Neural cell (in vitro differentiated cells): ENCODE measurements around the gene COL1A1. TPM values are rescaled to one million over a fixed set of nuclear protein-coding genes. Genes with fewer than 3 reads are reported as not detected.

Experiments
- H2AFZ ChIP-seq: fragments of 200-600, 300-800 bp; sonication (generic), shearing (Covaris generic); 2 replicates; pipeline ENCODE4 v1.6.0; 2014; ENCODE audit warnings: low read depth, mild to moderate bottlenecking, antibody characterized with exemption, low read length, moderate library complexity
- H3F3A ChIP-seq: fragments of 200-600 bp; shearing (Covaris generic); 2 replicates; pipeline ENCODE4 v1.6.1; 2016; ENCODE audit warnings: mild to moderate bottlenecking, moderate library complexity, mixed read lengths, antibody characterized with exemption, low read length; ENCODE audit not compliant: insufficient read depth, poor library complexity, severe bottlenecking
- H3K27ac ChIP-seq: fragments of 200-600, 300-800 bp; sonication (generic), shearing (Covaris generic); 2 replicates; pipeline ENCODE4 v1.5.1; 2014; ENCODE audit warnings: mild to moderate bottlenecking, low read length, moderate library complexity
- H3K27me3 ChIP-seq: fragments of 300-800, 200-600 bp; sonication (generic), shearing (Covaris generic); 2 replicates; pipeline ENCODE4 v1.6.0; 2014; ENCODE audit warnings: mild to moderate bottlenecking, low read depth, low read length, moderate library complexity; ENCODE audit not compliant: insufficient read depth
- H3K36me3 ChIP-seq: fragments of 300-800, 200-600 bp; sonication (generic), shearing (Covaris generic); 2 replicates; pipeline ENCODE4 v1.5.1; 2014; ENCODE audit warnings: mild to moderate bottlenecking, antibody characterized with exemption, low read length, moderate library complexity; ENCODE audit not compliant: insufficient read depth
- H3K4me2 ChIP-seq: fragments of 300-800, 200-600 bp; sonication (generic), shearing (Covaris generic); 2 replicates; pipeline ENCODE4 v1.6.0; 2014; ENCODE audit warnings: mild to moderate bottlenecking, low read length
- H3K4me3 ChIP-seq: fragments of 300-800, 200-600 bp; sonication (generic), shearing (Covaris generic); 2 replicates; pipeline ENCODE4 v1.5.1; 2014; ENCODE audit warnings: mild to moderate bottlenecking, low read length, moderate library complexity
- H3K79me2 ChIP-seq: fragments of 200-600 bp; shearing (Covaris generic); replicated peaks from 2 replicates; pipeline ENCODE4 v1.6.0; 2014; ENCODE audit warnings: mild to moderate bottlenecking, low read length, moderate library complexity; ENCODE audit not compliant: insufficient read depth
- H3K9ac ChIP-seq: fragments of 300-800, 200-600 bp; sonication (generic), shearing (Covaris generic); 2 replicates; pipeline ENCODE4 v1.6.1; 2016; ENCODE audit warnings: mild to moderate bottlenecking, low read length, mixed read lengths
- H3K9me2 ChIP-seq: fragments of 200-600 bp; shearing (Covaris generic); 2 replicates; pipeline ENCODE4 v1.6.1; 2016; ENCODE audit warnings: mild to moderate bottlenecking, low read length, mixed read lengths; ENCODE audit not compliant: insufficient read depth
- H3K9me3 ChIP-seq: fragments of 200-600, 300-800 bp; sonication (generic), shearing (Covaris generic); 2 replicates; pipeline ENCODE4 v1.6.1; 2016; ENCODE audit warnings: mild to moderate bottlenecking, mixed run types, low read length, moderate library complexity, mixed read lengths
- H4K20me1 ChIP-seq: fragments of 200-600 bp; shearing (Covaris generic); 2 replicates; pipeline ENCODE4 v1.6.1; 2016; ENCODE audit warnings: mild to moderate bottlenecking, mixed run types; ENCODE audit not compliant: insufficient read depth
- EP300 ChIP-seq: fragments of 450-650 bp; conservative IDR thresholded peaks from 2 replicates; pipeline ENCODE4 v1.6.1; 2014; ENCODE audit warnings: antibody characterized with exemption, mild to moderate bottlenecking, moderate library complexity; ENCODE audit not compliant: poor library complexity, severe bottlenecking
- EZH2 ChIP-seq: fragments of 200-600, 300-800 bp; shearing (Covaris generic), sonication (generic); IDR thresholded peaks from 2 replicates; pipeline ENCODE4 v1.6.1; 2014; ENCODE audit warnings: antibody characterized with exemption, low read length, borderline replicate concordance, mild to moderate bottlenecking; ENCODE audit not compliant: insufficient read depth, poor library complexity, severe bottlenecking
- MXI1 ChIP-seq: fragments of 450-650 bp; conservative IDR thresholded peaks from 2 replicates; pipeline ENCODE4 v1.6.1; 2014; ENCODE audit warnings: antibody characterized with exemption, mild to moderate bottlenecking; ENCODE audit not compliant: poor library complexity, severe bottlenecking
- POLR2AphosphoS5 ChIP-seq: IDR thresholded peaks from 2 replicates; pipeline ENCODE4 v1.6.1; 2012
- RAD21 ChIP-seq: fragments of 450-650 bp; conservative IDR thresholded peaks from 2 replicates; pipeline ENCODE4 v1.6.1; 2014; ENCODE audit warnings: antibody characterized with exemption, mild to moderate bottlenecking, moderate library complexity
- SMC3 ChIP-seq: fragments of 450-650 bp; conservative IDR thresholded peaks from 2 replicates; pipeline ENCODE4 v1.6.1; 2014; ENCODE audit warnings: antibody characterized with exemption, mild to moderate bottlenecking, moderate library complexity; ENCODE audit not compliant: poor library complexity
- TAF1 ChIP-seq: IDR thresholded peaks from 2 replicates; pipeline ENCODE4 v1.6.1; 2012; ENCODE audit warnings: low read depth
- polyA plus RNA-seq: library from polyadenylated mRNA; depleted of rRNA; stranded (reverse); fragments of >200 nt; gene quantifications from 2 replicates; pipeline ENCODE4 v1.2.3, GENCODE V29; 2014
- TF ChIP-seq, protein P1 (sequence below): IDR thresholded peaks from 2 replicates; pipeline ENCODE4 v1.6.1; 2012; ENCODE audit warnings: borderline replicate concordance
- TF ChIP-seq, protein P2 (sequence below): fragments of 450-650 bp; IDR thresholded peaks from 2 replicates; pipeline ENCODE4 v1.5.1; 2014; ENCODE audit warnings: antibody characterized with exemption, mild to moderate bottlenecking, moderate library complexity; ENCODE audit not compliant: poor library complexity, severe bottlenecking

The COL1A1 gene
- polyA plus RNA-seq, 1 donor from 2014 or later: 0.14 TPM

DNA sequence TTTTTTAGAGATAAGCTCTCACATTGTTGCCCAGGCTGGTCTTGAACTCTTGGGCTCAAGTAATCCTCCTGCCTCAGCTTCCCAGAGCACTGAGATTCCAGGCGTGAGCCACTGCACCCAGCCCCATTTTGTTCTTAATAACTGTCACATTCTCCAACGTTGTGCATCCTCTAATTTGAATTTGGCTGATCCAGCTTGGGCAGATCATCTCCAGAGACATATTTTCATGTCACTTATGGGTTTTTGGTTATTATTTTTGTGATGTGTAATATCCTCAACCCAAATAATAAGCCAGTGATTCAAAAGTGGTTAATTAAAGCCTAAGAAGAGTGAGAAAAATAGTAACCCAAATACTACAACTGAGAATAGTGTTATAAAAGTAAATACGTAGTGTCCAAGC, 16.2 kb upstream of the COL1A1 start:
- H3K9ac ChIP-seq: no peak overlapping the region
- H3K36me3 ChIP-seq: no peaks in the 10 kb centered on the region
- no peaks in the 10 kb centered on the region for H3K9me2 ChIP-seq
- H3K27ac ChIP-seq: no peak overlapping the region
- no peak overlapping the region for H3K4me3 ChIP-seq
- no peaks in the 10 kb centered on the region for H4K20me1 ChIP-seq
- H3K4me2 ChIP-seq: no peak overlapping the region
- H3K79me2 ChIP-seq: no peaks in the 10 kb centered on the region
- no peak overlapping the region for H2AFZ ChIP-seq
- TF ChIP-seq EP300: no peak
- no peak for TF ChIP-seq MXI1
- no peak for TF ChIP-seq SMC3
- no peak for TF ChIP-seq RAD21
- TF ChIP-seq TAF1: no peak
- TF ChIP-seq EZH2: no peak
- TF ChIP-seq, protein P1, sequence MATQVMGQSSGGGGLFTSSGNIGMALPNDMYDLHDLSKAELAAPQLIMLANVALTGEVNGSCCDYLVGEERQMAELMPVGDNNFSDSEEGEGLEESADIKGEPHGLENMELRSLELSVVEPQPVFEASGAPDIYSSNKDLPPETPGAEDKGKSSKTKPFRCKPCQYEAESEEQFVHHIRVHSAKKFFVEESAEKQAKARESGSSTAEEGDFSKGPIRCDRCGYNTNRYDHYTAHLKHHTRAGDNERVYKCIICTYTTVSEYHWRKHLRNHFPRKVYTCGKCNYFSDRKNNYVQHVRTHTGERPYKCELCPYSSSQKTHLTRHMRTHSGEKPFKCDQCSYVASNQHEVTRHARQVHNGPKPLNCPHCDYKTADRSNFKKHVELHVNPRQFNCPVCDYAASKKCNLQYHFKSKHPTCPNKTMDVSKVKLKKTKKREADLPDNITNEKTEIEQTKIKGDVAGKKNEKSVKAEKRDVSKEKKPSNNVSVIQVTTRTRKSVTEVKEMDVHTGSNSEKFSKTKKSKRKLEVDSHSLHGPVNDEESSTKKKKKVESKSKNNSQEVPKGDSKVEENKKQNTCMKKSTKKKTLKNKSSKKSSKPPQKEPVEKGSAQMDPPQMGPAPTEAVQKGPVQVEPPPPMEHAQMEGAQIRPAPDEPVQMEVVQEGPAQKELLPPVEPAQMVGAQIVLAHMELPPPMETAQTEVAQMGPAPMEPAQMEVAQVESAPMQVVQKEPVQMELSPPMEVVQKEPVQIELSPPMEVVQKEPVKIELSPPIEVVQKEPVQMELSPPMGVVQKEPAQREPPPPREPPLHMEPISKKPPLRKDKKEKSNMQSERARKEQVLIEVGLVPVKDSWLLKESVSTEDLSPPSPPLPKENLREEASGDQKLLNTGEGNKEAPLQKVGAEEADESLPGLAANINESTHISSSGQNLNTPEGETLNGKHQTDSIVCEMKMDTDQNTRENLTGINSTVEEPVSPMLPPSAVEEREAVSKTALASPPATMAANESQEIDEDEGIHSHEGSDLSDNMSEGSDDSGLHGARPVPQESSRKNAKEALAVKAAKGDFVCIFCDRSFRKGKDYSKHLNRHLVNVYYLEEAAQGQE: no peak
- TF ChIP-seq, protein P2, sequence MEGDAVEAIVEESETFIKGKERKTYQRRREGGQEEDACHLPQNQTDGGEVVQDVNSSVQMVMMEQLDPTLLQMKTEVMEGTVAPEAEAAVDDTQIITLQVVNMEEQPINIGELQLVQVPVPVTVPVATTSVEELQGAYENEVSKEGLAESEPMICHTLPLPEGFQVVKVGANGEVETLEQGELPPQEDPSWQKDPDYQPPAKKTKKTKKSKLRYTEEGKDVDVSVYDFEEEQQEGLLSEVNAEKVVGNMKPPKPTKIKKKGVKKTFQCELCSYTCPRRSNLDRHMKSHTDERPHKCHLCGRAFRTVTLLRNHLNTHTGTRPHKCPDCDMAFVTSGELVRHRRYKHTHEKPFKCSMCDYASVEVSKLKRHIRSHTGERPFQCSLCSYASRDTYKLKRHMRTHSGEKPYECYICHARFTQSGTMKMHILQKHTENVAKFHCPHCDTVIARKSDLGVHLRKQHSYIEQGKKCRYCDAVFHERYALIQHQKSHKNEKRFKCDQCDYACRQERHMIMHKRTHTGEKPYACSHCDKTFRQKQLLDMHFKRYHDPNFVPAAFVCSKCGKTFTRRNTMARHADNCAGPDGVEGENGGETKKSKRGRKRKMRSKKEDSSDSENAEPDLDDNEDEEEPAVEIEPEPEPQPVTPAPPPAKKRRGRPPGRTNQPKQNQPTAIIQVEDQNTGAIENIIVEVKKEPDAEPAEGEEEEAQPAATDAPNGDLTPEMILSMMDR: no peak
- no peak for TF ChIP-seq POLR2AphosphoS5
- H3F3A ChIP-seq: no peaks in the 10 kb centered on the region
- no peaks in the 10 kb centered on the region for H3K27me3 ChIP-seq
- no peaks in the 10 kb centered on the region for H3K9me3 ChIP-seq

DNA sequence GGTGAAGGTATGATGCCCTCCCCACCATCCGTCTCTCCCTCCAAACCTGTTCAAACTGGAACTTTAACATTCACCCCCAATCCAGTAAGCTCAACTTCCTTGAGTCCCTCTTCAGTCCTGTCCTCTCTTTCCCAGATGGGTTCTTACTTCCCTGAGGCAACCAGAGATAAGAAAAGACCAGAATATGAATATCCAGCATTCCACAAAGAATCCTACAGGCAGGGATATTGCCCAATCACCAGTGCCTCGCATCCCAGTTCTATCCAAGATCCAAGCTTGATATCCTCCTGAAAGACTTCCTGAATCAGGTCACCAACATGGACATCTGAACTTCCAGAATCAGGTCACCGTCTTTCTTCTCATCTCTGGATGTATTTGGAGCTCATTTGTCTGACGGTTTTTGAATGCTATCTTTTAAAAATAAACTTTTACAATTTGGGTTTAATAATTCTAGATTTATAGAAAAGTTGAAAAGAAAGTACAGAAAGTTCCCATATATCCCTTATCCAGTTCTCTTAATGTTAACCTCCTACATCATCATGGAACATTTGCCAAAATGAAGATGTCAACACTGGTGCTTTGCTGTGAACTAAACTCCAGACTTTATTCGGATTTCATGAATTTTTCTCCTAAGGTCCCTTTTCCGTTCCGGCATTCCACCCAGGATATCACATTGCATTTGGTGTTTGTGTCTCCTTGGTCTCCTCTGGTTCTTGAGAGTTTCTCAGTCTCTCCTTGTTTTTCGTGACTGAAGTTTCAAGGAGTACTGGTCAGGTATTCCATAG, 13.7 kb upstream of the COL1A1 start:
- Histone ChIP-seq H2AFZ (no peak overlapping the region), H3K79me2 (no peaks in the 10 kb centered on the region), H3K27ac (no peak overlapping the region), H3K9ac (no peak overlapping the region), H3F3A (no peaks in the 10 kb centered on the region), H3K27me3 (no peaks in the 10 kb centered on the region), H3K9me3 (no peaks in the 10 kb centered on the region), H4K20me1 (no peaks in the 10 kb centered on the region), H3K9me2 (no peaks in the 10 kb centered on the region), H3K4me2 (no peak overlapping the region), H3K4me3 (no peak overlapping the region), H3K36me3 (no peaks in the 10 kb centered on the region)
- TF ChIP-seq POLR2AphosphoS5: no peak
- no peak for TF ChIP-seq SMC3
- TF ChIP-seq EZH2: no peak
- no peak for TF ChIP-seq TAF1
- TF ChIP-seq, protein P1: no peak
- no peak for TF ChIP-seq RAD21
- TF ChIP-seq, protein P2: no peak
- TF ChIP-seq MXI1: no peak
- TF ChIP-seq EP300: no peak
